Uterine smooth muscle cell (primary cell): Measurements from ENCODE around the gene SDF2L1. TPM values are rescaled to one million over a fixed set of nuclear protein-coding genes. Genes with fewer than 3 reads are reported as not detected.

Experiments
- total RNA-seq: library from RNA; depleted of rRNA; stranded (reverse); fragments of >200 nt; gene quantifications from 2 replicates; pipeline ENCODE4 v1.2.3, GENCODE V29; 2014

The SDF2L1 gene, protein sequence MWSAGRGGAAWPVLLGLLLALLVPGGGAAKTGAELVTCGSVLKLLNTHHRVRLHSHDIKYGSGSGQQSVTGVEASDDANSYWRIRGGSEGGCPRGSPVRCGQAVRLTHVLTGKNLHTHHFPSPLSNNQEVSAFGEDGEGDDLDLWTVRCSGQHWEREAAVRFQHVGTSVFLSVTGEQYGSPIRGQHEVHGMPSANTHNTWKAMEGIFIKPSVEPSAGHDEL
- 54.5 and 107 TPM in 2 replicates for total RNA-seq

DNA sequence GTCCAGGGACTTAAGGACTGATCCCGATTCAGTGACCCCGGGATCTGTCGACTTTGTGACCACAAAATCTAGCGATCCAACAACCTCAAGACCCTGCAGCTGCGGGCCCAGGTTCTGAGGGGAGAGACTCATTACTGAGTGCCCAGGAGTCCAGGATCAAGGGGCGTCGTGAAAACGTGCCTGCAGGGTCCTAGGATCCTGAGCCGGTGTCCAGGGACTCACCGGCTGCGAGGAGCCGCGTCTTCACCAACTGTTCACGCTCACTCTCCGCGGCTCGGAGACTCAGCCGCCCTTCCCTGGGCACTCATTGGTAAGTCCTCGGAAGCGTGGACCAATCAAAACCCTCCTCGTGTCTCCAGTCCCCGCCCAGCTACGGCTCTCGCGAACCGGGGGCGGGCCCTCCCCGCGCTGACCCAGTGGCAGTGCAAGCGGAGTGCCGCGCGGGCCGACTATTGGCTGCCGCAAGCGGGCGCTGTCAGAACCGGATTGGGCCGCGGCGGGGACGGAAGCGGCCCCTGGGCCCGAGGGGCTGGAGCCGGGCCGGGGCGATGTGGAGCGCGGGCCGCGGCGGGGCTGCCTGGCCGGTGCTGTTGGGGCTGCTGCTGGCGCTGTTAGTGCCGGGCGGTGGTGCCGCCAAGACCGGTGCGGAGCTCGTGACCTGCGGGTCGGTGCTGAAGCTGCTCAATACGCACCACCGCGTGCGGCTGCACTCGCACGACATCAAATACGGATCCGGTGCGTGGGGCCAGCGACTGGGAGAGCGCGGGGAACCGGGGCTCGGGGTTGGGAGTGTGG is at the start of gene SDF2L1:
TSS of gene SDF2L1 (plus strand) at position 514 of the 795 bp plus-strand sequence. CDS start at position 549, 35 bp downstream.

DNA sequence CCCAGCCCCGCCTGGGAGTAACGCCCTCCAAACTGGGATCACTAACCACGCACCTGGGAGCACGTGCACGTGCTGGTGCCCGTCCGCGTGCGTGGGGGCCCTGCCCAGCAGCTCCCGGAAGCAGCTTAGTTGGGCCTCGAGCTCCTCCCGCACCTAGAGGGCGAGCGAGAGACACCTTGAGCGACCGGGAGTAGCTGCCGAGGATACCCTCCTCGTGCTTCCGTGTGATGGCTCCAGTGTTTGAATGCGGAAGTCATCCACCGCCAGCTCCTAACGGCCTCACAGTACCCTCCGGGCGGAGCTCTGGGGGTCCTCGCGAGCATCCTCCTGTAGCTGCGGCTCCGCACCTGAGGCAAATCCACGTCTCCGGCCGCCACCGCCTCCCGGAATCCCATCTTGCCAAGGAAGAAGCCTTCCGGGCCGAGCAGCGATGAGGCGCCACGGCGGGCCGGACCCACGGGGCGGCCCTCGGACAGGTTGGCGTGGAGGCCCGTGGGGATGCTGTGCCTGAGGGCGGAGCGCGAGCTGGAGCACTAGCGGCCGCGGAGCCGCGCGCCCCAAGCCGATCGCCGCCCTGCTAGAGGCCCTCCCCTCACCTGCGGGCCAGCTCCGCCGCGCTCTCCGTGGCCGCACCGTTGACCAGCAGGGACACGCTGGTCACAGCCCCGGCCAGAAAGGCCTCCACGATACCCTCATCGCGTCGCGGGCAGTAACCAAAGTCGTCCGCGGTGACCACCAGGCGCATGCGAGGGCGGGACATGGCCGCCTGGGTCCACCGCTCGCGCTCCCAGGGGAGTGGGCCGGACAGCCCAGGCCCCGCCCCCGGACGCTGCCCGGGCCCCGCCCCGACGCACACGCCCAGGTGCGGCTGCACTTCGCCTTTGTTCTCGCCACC is 12.6 kb upstream of the SDF2L1 start, which contains the start of gene YDJC:
TSS of gene YDJC (minus strand) at position 768 of the 895 bp plus-strand sequence. CDS start at position 760, 8 bp downstream.

DNA sequence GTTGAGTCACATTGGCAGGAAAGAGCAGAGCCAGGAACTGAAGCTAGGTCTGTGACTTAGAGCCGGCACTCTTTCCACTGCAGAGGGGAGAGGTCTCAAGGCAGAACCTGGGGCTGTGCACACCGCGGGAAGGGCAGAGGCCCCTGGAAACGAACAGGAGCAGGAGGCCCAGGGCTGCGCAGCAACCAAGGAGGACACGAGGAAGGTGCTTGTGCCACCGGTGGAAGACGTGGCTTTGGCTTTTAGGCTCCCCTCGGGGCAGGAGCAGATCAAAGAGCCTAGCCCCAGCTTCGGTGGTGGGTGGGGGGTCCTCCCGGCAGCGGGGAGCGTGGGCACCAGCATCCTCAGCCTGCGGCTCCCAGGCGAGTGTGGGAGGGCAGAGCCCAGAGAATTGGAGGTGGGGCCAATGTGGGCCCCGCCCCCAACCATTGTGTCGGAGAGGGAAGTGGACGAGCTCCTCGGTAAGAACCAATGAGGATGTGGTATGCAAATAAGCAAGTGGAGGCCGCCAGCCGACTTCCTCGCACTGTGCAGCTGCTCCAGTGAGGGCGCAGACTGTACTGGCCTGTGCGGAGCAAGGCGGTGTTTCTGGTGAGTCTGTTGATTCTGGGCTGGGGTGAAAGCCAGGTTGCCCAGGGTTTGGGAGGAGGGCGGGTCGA is 9.7 kb upstream of the SDF2L1 start, which contains the start of gene CCDC116:
TSS of gene CCDC116 (plus strand) at position 524 of the 659 bp plus-strand sequence. CDS start 422 bp downstream, outside the sequence.

Other genes starting within 250 kb of the SDF2L1 start
- gene HIC2, start 224.9 kb upstream of the SDF2L1 start, total RNA-seq: 2.4 and 2.7 TPM in 2 replicates
- gene TMEM191C, start 174.9 kb upstream of the SDF2L1 start, total RNA-seq: 0.66 and 1.5 TPM in 2 replicates
- gene RIMBP3C, start 90.8 kb upstream of the SDF2L1 start, total RNA-seq: 0.11 and 0.25 TPM in 2 replicates
- gene UBE2L3, start 74.6 kb upstream of the SDF2L1 start, total RNA-seq: 23.6 and 36.6 TPM in 2 replicates
- gene YDJC, start 12.3 kb upstream of the SDF2L1 start, total RNA-seq: 15.3 and 22.0 TPM in 2 replicates
- 0.22 and 0.25 TPM in 2 replicates for gene CCDC116, start 9.5 kb upstream of the SDF2L1 start, total RNA-seq
- 21.6 and 31.8 TPM in 2 replicates for gene PPIL2, start 23.7 kb downstream of the SDF2L1 start, total RNA-seq
- gene YPEL1, start 93.5 kb downstream of the SDF2L1 start, total RNA-seq: 0.22 and 0.50 TPM in 2 replicates
- 75.9 and 98.1 TPM in 2 replicates for gene MAPK1, start 225.3 kb downstream of the SDF2L1 start, total RNA-seq